ENCODE measurements around the gene MUSTN1. TPM values are rescaled to one million over a fixed set of nuclear protein-coding genes. Genes with fewer than 3 reads are reported as not detected.

Gene MUSTN1
- total and polyA plus RNA-seq, 2 donors (not counting 1 experiment from before 2014, with no cell fraction given): 0.79 to 11.2 TPM

- DNase-seq (no peak), ATAC-seq (ENCODE audit: low read depth) (no peak)
- peaks cover 0 to 6% of the 10 kb centered on the region in 2 experiments for H3K36me3 ChIP-seq (replicated peaks in 1 of 2; ENCODE audit: control extremely low read depth in 1 of 2, control insufficient read depth in 1 of 2, extremely low read depth in 1 of 2, insufficient read depth in 2 of 2, low read length in 1 of 2)
- no peak overlapping the region for H2AFZ ChIP-seq (ENCODE audit: insufficient read depth, low read depth, low read length, poor library complexity, severe bottlenecking)
- H4K20me1 ChIP-seq (ENCODE audit: control insufficient read depth, insufficient read depth, low read length, poor library complexity, severe bottlenecking): peaks cover 18% of the 10 kb centered on the region
- CTCF ChIA-PET: interaction anchor here (1.0 to 1.1 kb wide), 3 partner anchors 31 to 193 kb away, joined by 3 to 4 read pairs (median 3); no protein-coding TSS in a partner anchor
- no peak overlapping the region for H3K27ac ChIP-seq (ENCODE audit: low read length in 2 of 2)
- H3K27me3 Mint-ChIP-seq: no peaks in the 10 kb centered on the region
- POLR2A ChIA-PET: no interaction called here
- intact Hi-C loops (cut with micrococcal nuclease): no loop called here
- no peaks in the 10 kb centered on the region for H3K27me3 ChIP-seq (replicated peaks in 1 of 4; ENCODE audit: control extremely low read depth in 1 of 4, control insufficient read depth in 3 of 4, insufficient read depth in 4 of 4, low read length in 3 of 4)
- H3K79me2 ChIP-seq (ENCODE audit: control insufficient read depth, insufficient read depth, low read length): peaks cover 41% of the 10 kb centered on the region
- peaks cover 16% of the 10 kb centered on the region for H3K4me1 Mint-ChIP-seq
- H3K9me3 ChIP-seq (ENCODE audit: control extremely low read depth in 1 of 3, control insufficient read depth in 2 of 3, insufficient read depth in 1 of 3, low read length in 2 of 3): no peaks in the 10 kb centered on the region
- no peak overlapping the region for H3K4me3 Mint-ChIP-seq
- TF ChIP-seq CTCF (IDR thresholded peaks at IDR 0.05) (no peak), EZH2 (IDR thresholded peaks at IDR 0.05; ENCODE audit: borderline replicate concordance, insufficient read depth, low read depth, low read length, poor library complexity, severe bottlenecking) (no peak)
- H3K4me3 ChIP-seq (ENCODE audit: control extremely low read depth in 1 of 5, extremely low read depth in 1 of 5, insufficient read depth in 1 of 5, low read depth in 2 of 5, low read length in 4 of 5): no peak overlapping the region
- no peaks in the 10 kb centered on the region for H3K9me3 Mint-ChIP-seq (ENCODE audit: insufficient read depth)
- H3K4me1 ChIP-seq (ENCODE audit: control insufficient read depth in 2 of 2, insufficient read depth in 2 of 2, low read length in 2 of 2): peaks cover 0 to 3% of the 10 kb centered on the region in 2 donors
- no peak overlapping the region for H3K9ac ChIP-seq (ENCODE audit: low read length)
- WGBS (ENCODE audit: insufficient coverage): 60% methylated on average over 2 of the region's 4 CpGs
- H3K4me2 ChIP-seq (replicated peaks; ENCODE audit: low read depth, low read length, poor library complexity, severe bottlenecking): no peak overlapping the region
- H3K27ac Mint-ChIP-seq: no peak overlapping the region
Observed at GRCh38 chr3:52879090-52879489, 44.3 kb upstream of the MUSTN1 start.

DNA sequence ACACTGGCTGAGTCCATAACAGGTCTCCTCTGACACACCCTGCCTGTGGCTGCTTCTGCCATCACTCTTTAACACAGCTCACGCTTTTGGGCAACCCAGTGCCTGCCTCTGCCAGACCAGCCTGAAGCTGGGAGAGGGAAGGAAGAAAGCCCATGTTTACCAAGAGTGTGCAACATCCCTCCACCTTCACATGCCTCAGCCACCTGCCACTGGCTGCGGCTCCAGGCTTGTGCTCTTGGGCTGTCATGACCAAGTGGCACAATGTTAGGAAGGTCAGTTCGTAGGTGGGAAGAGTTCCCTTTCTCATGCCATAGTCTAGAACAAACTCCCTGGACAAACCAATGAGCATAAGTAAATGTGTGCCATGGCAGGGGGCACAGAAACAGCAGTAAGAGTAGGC lies 42.3 kb upstream of the MUSTN1 start:
- no peak overlapping the region for H3K27ac Mint-ChIP-seq
- ChIA-PET POLR2A (no interaction called here), CTCF (no interaction called here)
- Histone ChIP-seq H3K79me2 (ENCODE audit: control insufficient read depth, insufficient read depth, low read length) (peaks cover 49% of the 10 kb centered on the region), H3K36me3 (replicated peaks in 1 of 2; ENCODE audit: control extremely low read depth in 1 of 2, control insufficient read depth in 1 of 2, extremely low read depth in 1 of 2, insufficient read depth in 2 of 2, low read length in 1 of 2) (peaks cover 0 to 6% of the 10 kb centered on the region in 2 experiments), H3K27me3 (replicated peaks in 1 of 4; ENCODE audit: control extremely low read depth in 1 of 4, control insufficient read depth in 3 of 4, insufficient read depth in 4 of 4, low read length in 3 of 4) (no peaks in the 10 kb centered on the region), H3K4me1 (ENCODE audit: control insufficient read depth in 2 of 2, insufficient read depth in 2 of 2, low read length in 2 of 2) (peaks cover 0 to 3% of the 10 kb centered on the region in 2 donors), H3K4me2 (replicated peaks; ENCODE audit: low read depth, low read length, poor library complexity, severe bottlenecking) (no peak overlapping the region), H4K20me1 (ENCODE audit: control insufficient read depth, insufficient read depth, low read length, poor library complexity, severe bottlenecking) (peaks cover 27% of the 10 kb centered on the region), H2AFZ (ENCODE audit: insufficient read depth, low read depth, low read length, poor library complexity, severe bottlenecking) (no peak overlapping the region), H3K4me3 (ENCODE audit: control extremely low read depth in 1 of 5, extremely low read depth in 1 of 5, insufficient read depth in 1 of 5, low read depth in 2 of 5, low read length in 4 of 5) (no peak overlapping the region), H3K9me3 (ENCODE audit: control extremely low read depth in 1 of 3, control insufficient read depth in 2 of 3, insufficient read depth in 1 of 3, low read length in 2 of 3) (no peaks in the 10 kb centered on the region), H3K9ac (ENCODE audit: low read length) (no peak overlapping the region), H3K27ac (ENCODE audit: low read length in 2 of 2) (no peak overlapping the region)
- no peak for ATAC-seq (ENCODE audit: low read depth)
- H3K4me3 Mint-ChIP-seq: no peak overlapping the region
- no peaks in the 10 kb centered on the region for H3K9me3 Mint-ChIP-seq (ENCODE audit: insufficient read depth)
- no peaks in the 10 kb centered on the region for H3K27me3 Mint-ChIP-seq
- intact Hi-C loops (cut with micrococcal nuclease): no loop called here
- no peak for DNase-seq
- peaks cover 17% of the 10 kb centered on the region for H3K4me1 Mint-ChIP-seq
- WGBS (ENCODE audit: insufficient coverage): no CpG with 5 or more reads among the region's 3 CpGs
- TF ChIP-seq CTCF (IDR thresholded peaks at IDR 0.05): no peak
- TF ChIP-seq EZH2 (IDR thresholded peaks at IDR 0.05; ENCODE audit: borderline replicate concordance, insufficient read depth, low read depth, low read length, poor library complexity, severe bottlenecking): no peak
